Testis (tissue), 3 donors: ENCODE data around the gene SRP54. TPM values are rescaled to one million over a fixed set of nuclear protein-coding genes. Genes with fewer than 3 reads are reported as not detected.
"Not testable (repeated sequence)": the region's sequence is repeated elsewhere in the genome, so short reads cannot be mapped to it uniquely, and the experiment has no call there.

Experiments
- DNase-seq: peaks from one replicate; pipeline ENCODE4 v3.0.0-alpha.2; 2019
- H3K27ac ChIP-seq, 2 donors: fragments of 200-600 bp; sonication (generic); one replicate each; pipeline ENCODE4 v1.5.1; 2019
- H3K27me3 ChIP-seq: fragments of 200-600 bp; sonication (generic); one replicate; pipeline ENCODE4 v1.5.1; 2019
- H3K36me3 ChIP-seq: fragments of 200-600 bp; sonication (generic); one replicate; pipeline ENCODE4 v1.5.1; 2017; ENCODE audit warnings: low read depth; ENCODE audit errors: missing control alignments
- H3K4me1 ChIP-seq: fragments of 200-600 bp; sonication (generic); one replicate; pipeline ENCODE4 v1.5.1; 2019
- H3K4me3 ChIP-seq, 2 donors: fragments of 200-600 bp; sonication (generic); one replicate each; pipeline ENCODE4 v1.5.1; 2017 to 2019
- H3K9me3 ChIP-seq: fragments of 200-600 bp; sonication (generic); one replicate; pipeline ENCODE4 v1.5.1; 2017
- CTCF ChIP-seq, 3 experiments: fragments of 450-650 bp in 2 of 3; fragments of 200-600 bp in 1 of 3; sonication (generic) in 1 of 3; IDR thresholded peaks; one replicate each; pipeline ENCODE4 v1.5.1; 2016 to 2019; ENCODE audit warnings: antibody characterized with exemption in 3 of 3, mild to moderate bottlenecking in 2 of 3, moderate library complexity in 1 of 3
- POLR2A ChIP-seq: fragments of 450-650 bp; IDR thresholded peaks from one replicate; pipeline ENCODE4 v1.6.1; 2017; ENCODE audit warnings: antibody characterized with exemption, mild to moderate bottlenecking, moderate library complexity
- WGBS, 2 donors: methylation state at CpG; one replicate each; pipeline ENCODE4 v1.1.5; 2018; 5-methylcytosine and 5-hydroxymethylcytosine counted together
- intact Hi-C: fragments of 100-400 bp; cut with DNase I; formaldehyde crosslinking; loops from one replicate; pipeline ENCODE4 v1.15.1; 2023; ENCODE audit warnings: low total_unique reads
- polyA plus RNA-seq: library from polyadenylated mRNA; stranded (reverse); fragments of 350-450 nt; fragmentation: Illumina TruSeq; extraction: RNeasy Lipid Tissue Mini Kit (QIAGEN cat#74804); gene quantifications from one replicate; pipeline ENCODE4 v1.2.3, GENCODE V29; 2014; ENCODE audit warnings: low read depth, low replicate concordance; ENCODE audit not compliant: insufficient read depth
- total RNA-seq, 2 donors: library from RNA; depleted of rRNA; stranded (reverse); fragments of >200 nt; gene quantifications; one replicate each; pipeline ENCODE4 v1.2.3, GENCODE V29; 2016

Gene SRP54
- total and polyA plus RNA-seq, 3 donors from 2014 or later, result 78.5 to 132 (median 84.1) TPM

DNA sequence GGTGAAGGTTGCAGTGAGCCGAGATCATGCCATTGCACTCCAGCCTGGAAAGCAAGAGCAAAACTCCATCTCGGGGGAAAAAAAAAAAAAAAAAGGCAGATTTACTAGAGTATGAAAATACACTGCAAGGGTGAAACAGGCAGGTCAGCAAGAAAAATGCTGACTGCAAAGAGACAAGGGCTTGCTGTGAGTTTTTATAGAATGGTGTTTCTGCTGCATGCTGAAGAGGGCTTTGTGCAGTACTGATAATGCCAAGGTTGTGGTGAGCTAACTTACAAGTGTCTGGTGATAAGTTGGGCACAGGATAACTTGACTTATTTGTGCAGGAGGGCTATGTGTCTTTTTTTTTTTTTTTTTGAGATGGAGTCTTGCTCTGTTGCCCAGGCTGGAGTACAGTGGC is 25.9 kb upstream of the SRP54 start:
- H3K4me1 ChIP-seq, result no peaks in the 10 kb centered on the region
- H3K4me3 ChIP-seq, result no peak overlapping the region
- 62 to 81% methylated on average over 2 of the region's 2 CpGs for WGBS, 2 donors
- no peak overlapping the region for H3K27ac ChIP-seq
- DNase-seq, result no peak
- intact Hi-C loops, result no loop called here
- H3K27me3 ChIP-seq, result no peaks in the 10 kb centered on the region
- no peaks in the 10 kb centered on the region for H3K36me3 ChIP-seq
- no peaks in the 10 kb centered on the region for H3K9me3 ChIP-seq
- TF ChIP-seq POLR2A (no peak), CTCF (IDR thresholded peaks at IDR 0.05) (no peak)

DNA sequence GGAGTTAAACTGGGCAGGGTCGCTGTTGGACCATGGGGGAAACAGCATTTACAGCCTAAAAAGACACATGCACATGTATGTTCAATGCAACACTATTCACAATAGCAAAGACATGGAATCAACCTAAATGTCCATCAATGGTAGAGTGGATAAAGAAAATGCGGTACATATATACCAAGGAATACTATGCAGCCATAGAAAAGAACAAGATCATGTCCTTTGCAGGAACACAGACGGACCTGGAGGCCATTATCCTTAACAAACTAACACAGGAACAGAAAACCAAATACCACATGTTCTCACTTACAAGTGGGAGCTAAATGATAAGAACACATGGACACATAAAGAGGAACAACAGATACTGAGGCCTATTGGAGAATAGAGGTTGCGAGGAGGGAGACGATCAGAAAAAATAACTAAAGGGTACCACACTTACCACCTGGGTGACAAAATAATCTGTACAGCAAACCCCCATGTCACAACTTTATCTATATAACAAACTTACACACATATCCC is 25.0 kb upstream of the SRP54 start:
- H3K27ac ChIP-seq, result no peak overlapping the region
- no peaks in the 10 kb centered on the region for H3K36me3 ChIP-seq
- H3K4me3 ChIP-seq, result no peak overlapping the region
- no peak for TF ChIP-seq POLR2A
- TF ChIP-seq CTCF (IDR thresholded peaks at IDR 0.05), result no peak
- intact Hi-C loops, result no loop called here
- H3K27me3 ChIP-seq, result no peaks in the 10 kb centered on the region
- DNase-seq, result no peak
- no peaks in the 10 kb centered on the region for H3K9me3 ChIP-seq
- 90 to 95% methylated on average over 5 of the region's 5 CpGs for WGBS, 2 donors
- H3K4me1 ChIP-seq, result no peaks in the 10 kb centered on the region

DNA sequence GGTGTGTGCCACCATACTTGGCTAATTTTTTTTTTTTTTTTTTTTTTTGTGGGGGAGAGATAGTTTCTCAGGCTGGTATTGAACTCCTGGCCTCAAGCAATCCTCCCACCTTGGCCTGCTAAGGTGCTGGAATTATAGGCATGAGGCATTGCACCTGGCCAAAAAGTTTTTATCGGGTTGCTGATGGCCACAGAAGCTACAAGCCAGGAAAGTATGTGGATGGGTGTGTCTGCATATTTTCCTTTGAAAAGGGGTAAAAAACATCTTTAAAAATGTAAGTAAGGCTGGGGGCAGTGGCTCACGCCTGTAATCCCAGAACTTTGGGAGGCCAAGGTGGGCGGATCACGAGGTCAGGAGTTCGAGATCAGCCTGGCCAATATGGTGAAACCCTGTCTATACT is 20.7 kb upstream of the SRP54 start:
- H3K27me3 ChIP-seq, H3K4me1 ChIP-seq, H3K27ac ChIP-seq, DNase-seq, H3K9me3 ChIP-seq, H3K4me3 ChIP-seq, intact Hi-C loops, H3K36me3 ChIP-seq: not testable (repeated sequence)
- 92 to 94% methylated on average over 5 of the region's 5 CpGs for WGBS, 2 donors

DNA sequence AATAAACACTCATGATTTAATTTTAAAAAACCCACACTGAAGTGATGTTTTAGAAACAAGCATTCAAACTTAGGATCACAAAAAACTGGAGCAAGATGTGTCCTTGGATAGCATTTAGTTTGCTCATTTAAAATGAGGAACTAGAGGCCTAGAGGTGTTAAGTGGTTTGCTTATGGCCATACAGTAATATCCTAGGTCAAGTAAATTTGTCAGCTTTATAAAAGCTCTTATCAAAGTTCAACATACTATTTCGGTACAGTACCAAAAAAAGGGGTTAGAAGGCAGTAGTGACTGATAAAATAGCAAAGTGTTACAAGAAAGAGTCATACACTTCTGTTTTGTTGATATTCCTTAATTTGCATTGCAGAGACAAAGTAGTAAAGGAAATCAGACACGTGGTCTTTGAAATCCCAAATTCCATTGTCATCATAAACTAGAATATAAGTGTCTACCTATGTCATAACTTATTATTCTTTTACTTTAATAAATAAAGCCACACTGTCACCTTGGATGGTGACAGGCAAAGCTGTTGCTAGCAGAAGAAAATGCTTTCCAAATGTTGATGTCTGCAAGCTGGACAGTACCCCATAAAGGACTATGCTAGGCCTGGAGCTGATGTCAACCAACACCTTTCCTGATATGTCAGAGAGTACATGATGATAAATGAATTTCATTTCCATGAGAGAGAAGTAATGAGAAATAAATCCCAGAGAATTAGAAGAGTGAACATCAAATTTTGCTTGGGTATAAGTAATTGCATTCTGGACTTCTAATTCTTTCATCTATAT is 17.6 kb upstream of the SRP54 start:
- Histone ChIP-seq H3K4me3 (no peak overlapping the region), H3K4me1 (no peaks in the 10 kb centered on the region), H3K27ac (no peak overlapping the region), H3K36me3 (no peaks in the 10 kb centered on the region), H3K27me3 (no peaks in the 10 kb centered on the region), H3K9me3 (no peaks in the 10 kb centered on the region)
- WGBS, 2 donors, result 62 to 74% methylated on average over 2 of the region's 2 CpGs
- no peak for DNase-seq
- intact Hi-C loops, result no loop called here
- TF ChIP-seq POLR2A (no peak), CTCF (IDR thresholded peaks at IDR 0.05) (no peak)

DNA sequence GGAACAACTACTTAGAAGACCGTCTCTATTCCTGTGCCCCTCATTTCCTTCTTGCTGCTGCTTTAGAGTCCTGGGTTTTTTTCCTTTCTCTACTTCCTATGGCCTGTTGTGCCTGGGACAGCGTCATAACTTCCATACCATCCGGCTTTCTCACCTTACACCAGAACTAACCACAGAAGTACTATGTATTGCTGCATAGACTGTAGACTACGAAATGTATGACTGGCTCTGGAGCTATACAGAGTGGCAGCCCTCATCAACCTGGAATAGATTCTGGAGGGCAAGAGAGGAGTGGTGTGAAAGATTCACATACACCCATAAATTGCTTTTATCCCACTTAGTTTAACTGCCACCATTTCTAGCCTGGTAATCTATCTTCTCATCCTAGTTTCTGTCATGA is 16.9 kb upstream of the SRP54 start:
- TF ChIP-seq CTCF (IDR thresholded peaks at IDR 0.05) (no peak), POLR2A (no peak)
- DNase-seq, result no peak
- no peaks in the 10 kb centered on the region for H3K36me3 ChIP-seq
- H3K9me3 ChIP-seq, result no peaks in the 10 kb centered on the region
- no peak overlapping the region for H3K4me3 ChIP-seq
- H3K4me1 ChIP-seq, result no peaks in the 10 kb centered on the region
- no peaks in the 10 kb centered on the region for H3K27me3 ChIP-seq
- intact Hi-C loops, result no loop called here
- whole genome bisulfite sequencing, 2 donors, result 91 to 94% methylated on average over 4 of the region's 4 CpGs
- H3K27ac ChIP-seq, result no peak overlapping the region
